Dendritic cell treated with granulocyte-macrophage colony-stimulating factor and Interleukin-4, amounts not matched to agents 40 ng/mL and 50 ng/mL, for 4 days (primary cell): ENCODE data around the gene ARSJ.
"Not testable (repeated sequence)": the region's sequence is repeated elsewhere in the genome, so short reads cannot be mapped to it uniquely, and the experiment has no call there.

Source experiments
- H3K27ac Mint-ChIP-seq: one replicate; pipeline ENCODE4 v1.8.0; 2022; ENCODE audit warnings: mild to moderate bottlenecking, mixed read lengths
- H3K27me3 Mint-ChIP-seq: one replicate; pipeline ENCODE4 v1.8.0; 2022; ENCODE audit warnings: mild to moderate bottlenecking, mixed read lengths
- H3K36me3 Mint-ChIP-seq: one replicate; pipeline ENCODE4 v1.8.0; 2022; ENCODE audit warnings: low read depth, mixed read lengths
- H3K4me1 Mint-ChIP-seq: one replicate; pipeline ENCODE4 v1.8.0; 2022; ENCODE audit warnings: low read depth, mixed read lengths
- H3K4me3 Mint-ChIP-seq: one replicate; pipeline ENCODE4 v1.8.0; 2022; ENCODE audit warnings: mild to moderate bottlenecking, moderate library complexity, mixed read lengths
- H3K9me3 Mint-ChIP-seq: one replicate; pipeline ENCODE4 v1.8.0; 2022; ENCODE audit warnings: mixed read lengths
- intact Hi-C: fragments of 100-400 bp; cut with micrococcal nuclease; formaldehyde crosslinking; loops from one replicate; pipeline ENCODE4 v1.15.0; 2022

ARSJ gene

DNA sequence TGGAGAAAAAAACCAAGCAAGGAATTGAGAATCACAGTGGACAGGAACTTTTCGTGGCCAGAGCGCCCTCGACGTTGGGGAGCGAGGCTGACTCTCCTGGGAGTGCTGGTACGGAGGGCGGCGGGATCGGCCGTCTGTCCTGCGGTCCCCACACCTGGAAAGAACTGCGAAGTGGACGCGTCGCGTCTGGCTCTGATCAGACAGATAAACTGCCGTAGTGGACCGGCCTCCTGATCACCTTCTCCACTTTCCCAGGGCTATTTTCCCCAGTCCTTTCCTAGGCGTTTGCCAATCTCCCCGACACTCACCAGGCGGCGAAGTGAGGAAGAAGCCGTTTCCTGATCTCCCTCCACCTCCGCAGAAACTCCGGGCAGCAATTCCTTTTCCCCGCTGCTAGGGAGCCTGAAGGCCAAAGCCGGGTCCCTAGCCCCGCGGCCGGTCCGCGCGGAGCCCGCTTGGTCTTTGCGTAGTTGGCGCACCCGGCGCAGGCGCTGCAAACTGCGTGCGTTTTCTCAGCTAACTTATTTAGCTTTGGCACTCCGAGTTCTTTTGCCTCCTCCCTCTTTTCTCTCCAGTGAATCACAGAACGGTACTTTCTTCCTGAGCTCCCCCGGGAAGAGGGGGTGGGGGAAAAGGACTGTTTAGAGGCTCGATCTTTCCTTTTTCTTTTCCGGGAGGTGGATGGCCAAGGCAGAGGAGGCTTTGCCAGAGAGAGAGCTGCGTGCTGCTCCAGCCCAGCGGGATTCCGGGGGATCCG, at the start of gene ARSJ:
Gene ARSJ, minus strand, starts transcription at position 500 of the 757 bp plus-strand sequence. CDS start 813 bp downstream, outside the sequence.
- H3K4me1 Mint-ChIP-seq = peaks cover 15% of the 10 kb centered on the region
- peaks cover 53% of the 10 kb centered on the region for H3K27me3 Mint-ChIP-seq
- H3K4me3 Mint-ChIP-seq = peak within 1 kb of the TSS; percentile 51
- peaks cover 2% of the 10 kb centered on the region for H3K9me3 Mint-ChIP-seq
- intact Hi-C loops = no loop called here
- no peak within 1 kb of the TSS for H3K27ac Mint-ChIP-seq
- no peaks in the 10 kb centered on the region for H3K36me3 Mint-ChIP-seq

GRCh38 chr4:114028071-114028470, 48.6 kb upstream of the ARSJ start:
- intact Hi-C loops = no loop called here
- no peaks in the 10 kb centered on the region for H3K9me3 Mint-ChIP-seq
- H3K27me3 Mint-ChIP-seq = no peaks in the 10 kb centered on the region
- no peak overlapping the region for H3K27ac Mint-ChIP-seq
- peaks cover 2% of the 10 kb centered on the region for H3K4me1 Mint-ChIP-seq
- no peaks in the 10 kb centered on the region for H3K36me3 Mint-ChIP-seq
- no peak overlapping the region for H3K4me3 Mint-ChIP-seq

DNA sequence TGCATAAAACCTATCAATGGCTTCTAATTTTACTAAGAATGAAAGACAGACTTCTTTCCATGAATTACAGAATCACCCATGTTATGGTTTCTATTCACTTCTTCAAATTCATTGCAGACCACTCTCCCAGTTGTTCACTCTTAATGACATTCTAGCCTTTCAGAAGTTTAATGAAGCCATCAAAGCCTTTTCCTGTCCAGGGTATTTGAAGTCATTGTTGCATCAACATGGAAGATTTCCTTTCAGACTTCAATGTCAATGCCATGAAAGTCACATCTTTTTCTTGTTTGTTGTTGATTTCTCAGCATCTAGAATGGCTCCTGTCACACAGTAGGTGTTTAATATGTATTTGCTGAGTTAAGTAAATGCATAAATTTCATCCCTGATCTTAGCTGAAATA, 48.1 kb upstream of the ARSJ start:
- intact Hi-C loops = no loop called here
- Mint-ChIP-seq H3K27me3 (no peaks in the 10 kb centered on the region), H3K4me1 (peaks cover 6% of the 10 kb centered on the region), H3K4me3 (no peak overlapping the region), H3K27ac (no peak overlapping the region), H3K36me3 (no peaks in the 10 kb centered on the region), H3K9me3 (no peaks in the 10 kb centered on the region)

- Mint-ChIP-seq H3K9me3 (no peaks in the 10 kb centered on the region), H3K27me3 (no peaks in the 10 kb centered on the region), H3K4me1 (peaks cover 6% of the 10 kb centered on the region), H3K4me3 (no peak overlapping the region), H3K27ac (no peak overlapping the region), H3K36me3 (no peaks in the 10 kb centered on the region)
- intact Hi-C loops = no loop called here
These were observed 47.0 kb upstream of the ARSJ start for GRCh38 chr4:114026447-114026846.

DNA sequence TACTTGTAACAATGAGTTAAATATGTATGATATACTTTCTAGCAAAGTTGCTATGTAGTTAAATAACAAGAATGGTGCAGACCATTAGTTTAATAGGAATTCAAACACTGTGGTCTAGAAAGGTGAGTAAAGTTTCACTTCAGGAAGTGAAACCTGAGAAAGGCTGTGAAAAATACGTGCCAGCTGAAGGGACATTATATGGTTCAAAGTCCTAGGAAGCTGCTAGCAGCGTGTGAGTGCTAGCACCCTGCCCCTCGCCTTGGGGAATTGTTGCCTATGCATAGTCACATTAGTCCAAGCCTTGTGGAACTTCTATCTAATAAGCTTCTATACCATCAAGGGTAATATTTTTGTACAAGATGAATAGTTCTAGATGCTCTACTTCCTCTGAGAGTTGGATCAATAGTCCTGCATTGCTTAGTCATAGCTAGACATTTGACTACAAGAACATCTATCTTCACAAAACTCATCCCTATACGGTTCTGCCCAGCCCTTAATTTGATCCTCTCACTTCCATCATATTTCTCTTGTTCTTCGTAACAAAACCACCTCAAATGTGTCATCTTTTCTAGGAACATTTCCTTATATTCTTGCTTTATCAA, 45.8 kb upstream of the ARSJ start:
- H3K9me3 Mint-ChIP-seq = no peaks in the 10 kb centered on the region
- H3K4me1 Mint-ChIP-seq = peaks cover 6% of the 10 kb centered on the region
- intact Hi-C loops = no loop called here
- H3K27me3 Mint-ChIP-seq = no peaks in the 10 kb centered on the region
- no peaks in the 10 kb centered on the region for H3K36me3 Mint-ChIP-seq
- no peak overlapping the region for H3K27ac Mint-ChIP-seq
- H3K4me3 Mint-ChIP-seq = no peak overlapping the region

DNA sequence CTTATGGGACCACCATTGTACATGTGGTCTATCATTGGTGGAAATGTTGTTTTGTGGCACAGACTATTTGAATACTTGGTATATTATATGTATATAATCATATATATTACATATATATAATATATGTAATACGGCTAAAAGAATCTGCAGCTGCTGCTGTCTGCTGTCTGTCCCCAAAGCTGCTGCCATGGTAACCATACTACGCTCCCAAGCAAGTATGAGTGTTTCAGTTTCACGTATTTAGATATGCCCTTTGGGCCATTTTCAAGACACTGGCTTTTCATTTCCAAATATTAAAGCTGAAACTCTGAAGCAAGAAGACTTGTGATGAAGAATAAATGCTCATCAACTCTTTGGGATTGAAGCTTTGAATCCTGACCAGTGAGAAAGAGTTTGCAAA, 42.0 kb upstream of the ARSJ start:
- H3K27ac Mint-ChIP-seq = no peak overlapping the region
- H3K36me3 Mint-ChIP-seq = no peaks in the 10 kb centered on the region
- intact Hi-C loops = no loop called here
- no peak overlapping the region for H3K4me3 Mint-ChIP-seq
- no peaks in the 10 kb centered on the region for H3K27me3 Mint-ChIP-seq
- H3K9me3 Mint-ChIP-seq = no peaks in the 10 kb centered on the region
- peaks cover 6% of the 10 kb centered on the region for H3K4me1 Mint-ChIP-seq

- Mint-ChIP-seq H3K27me3 (no peaks in the 10 kb centered on the region), H3K4me1 (peaks cover 6% of the 10 kb centered on the region), H3K36me3 (no peaks in the 10 kb centered on the region), H3K4me3 (no peak overlapping the region), H3K27ac (no peak overlapping the region), H3K9me3 (no peaks in the 10 kb centered on the region)
- intact Hi-C loops = no loop called here
These were observed 40.5 kb upstream of the ARSJ start for GRCh38 chr4:114019969-114020358.

DNA sequence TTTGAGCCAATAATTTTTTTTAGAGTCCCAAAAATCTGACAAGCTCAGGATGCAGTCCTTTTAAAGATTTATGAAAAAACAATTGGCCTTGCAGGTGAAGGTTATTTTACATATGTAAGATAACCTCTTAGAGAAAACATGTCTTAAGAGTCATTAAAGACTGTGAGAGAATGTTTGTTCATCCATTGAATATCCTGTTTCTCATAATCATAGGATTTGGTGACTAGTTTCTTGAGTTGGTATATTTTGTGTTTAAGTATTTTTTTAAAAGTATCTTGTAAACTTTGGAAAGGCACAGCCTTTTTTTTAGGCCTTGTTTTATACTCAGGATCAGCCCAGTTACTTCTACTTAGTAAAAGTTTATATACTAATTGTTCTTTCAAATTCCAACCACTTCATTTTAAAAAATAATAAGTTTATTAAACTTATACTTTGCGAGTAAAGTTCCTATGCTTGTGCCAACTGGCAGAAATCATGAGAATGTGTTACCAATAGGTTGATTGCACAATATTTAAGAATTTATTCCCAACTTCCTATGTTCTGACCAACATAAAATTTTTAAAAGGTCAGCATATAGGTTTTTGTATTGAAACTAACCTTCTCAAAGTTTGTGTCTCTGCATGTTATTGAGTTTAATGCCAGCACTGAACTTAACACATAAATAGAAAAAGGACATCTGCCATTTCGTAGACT, 40.0 kb upstream of the ARSJ start:
- Mint-ChIP-seq H3K27me3 (no peaks in the 10 kb centered on the region), H3K27ac (no peak overlapping the region), H3K36me3 (no peaks in the 10 kb centered on the region), H3K9me3 (no peaks in the 10 kb centered on the region), H3K4me3 (no peak overlapping the region), H3K4me1 (peaks cover 6% of the 10 kb centered on the region)
- intact Hi-C loops = no loop called here

GRCh38 chr4:114017120-114017917, 37.9 kb upstream of the ARSJ start:
- intact Hi-C loops = no loop called here
- H3K27ac Mint-ChIP-seq = no peak overlapping the region
- H3K27me3 Mint-ChIP-seq = no peaks in the 10 kb centered on the region
- no peaks in the 10 kb centered on the region for H3K9me3 Mint-ChIP-seq
- H3K4me1 Mint-ChIP-seq = no peaks in the 10 kb centered on the region
- no peaks in the 10 kb centered on the region for H3K36me3 Mint-ChIP-seq
- no peak overlapping the region for H3K4me3 Mint-ChIP-seq

DNA sequence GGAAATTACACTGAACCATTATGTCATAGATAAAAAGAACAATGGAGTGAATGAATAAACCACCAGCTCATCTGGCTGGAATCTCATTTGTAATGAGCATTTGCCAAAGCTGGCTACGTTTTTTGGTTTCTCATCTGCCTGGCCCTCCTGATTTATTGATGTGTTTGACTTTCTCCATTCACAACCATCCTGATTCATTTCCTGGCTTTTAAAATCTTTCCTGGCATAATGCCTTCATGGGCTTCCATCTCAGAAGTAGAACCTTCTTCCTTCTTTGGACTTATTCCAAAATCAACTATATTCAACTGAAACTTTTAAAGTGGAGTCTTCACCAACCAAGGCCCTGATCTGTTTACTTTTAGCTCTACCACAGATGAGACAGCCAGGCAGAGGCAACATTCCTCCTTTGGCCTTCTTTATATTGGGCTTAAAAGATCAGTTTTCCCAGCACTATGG, 36.0 kb upstream of the ARSJ start:
- intact Hi-C loops = no loop called here
- H3K4me1 Mint-ChIP-seq = no peaks in the 10 kb centered on the region
- H3K4me3 Mint-ChIP-seq = no peak overlapping the region
- H3K27me3 Mint-ChIP-seq = no peaks in the 10 kb centered on the region
- no peak overlapping the region for H3K27ac Mint-ChIP-seq
- H3K36me3 Mint-ChIP-seq = no peaks in the 10 kb centered on the region
- H3K9me3 Mint-ChIP-seq = peaks cover 9% of the 10 kb centered on the region

DNA sequence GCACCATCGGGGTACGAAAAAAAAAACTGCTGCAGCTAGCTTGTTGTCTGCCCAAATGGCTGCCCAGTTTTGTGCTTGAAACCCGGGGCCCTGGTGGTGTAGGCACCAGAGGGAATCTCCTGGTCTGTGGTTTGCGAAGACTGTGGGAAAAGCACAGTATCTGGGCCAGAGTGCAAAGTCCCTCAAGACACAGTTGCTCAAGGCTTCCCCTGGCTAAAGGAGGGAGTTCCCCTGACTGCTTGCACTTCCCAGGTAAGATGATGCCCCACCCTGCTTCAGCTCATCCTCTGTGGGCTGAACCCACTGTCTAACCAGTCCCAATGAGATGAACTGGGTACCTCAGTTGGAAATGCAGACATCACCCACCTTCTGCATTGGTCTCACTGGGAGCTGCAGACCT, 33.8 kb upstream of the ARSJ start:
- H3K4me3 Mint-ChIP-seq, H3K27me3 Mint-ChIP-seq, H3K4me1 Mint-ChIP-seq, intact Hi-C loops, H3K27ac Mint-ChIP-seq, H3K36me3 Mint-ChIP-seq: not testable (repeated sequence)
- H3K9me3 Mint-ChIP-seq = peaks cover 15% of the 10 kb centered on the region

GRCh38 chr4:114012749-114013148, 33.3 kb upstream of the ARSJ start:
- Mint-ChIP-seq H3K27me3 (peaks cover 2% of the 10 kb centered on the region), H3K27ac (no peak overlapping the region), H3K4me3 (no peak overlapping the region), H3K4me1 (no peaks in the 10 kb centered on the region), H3K9me3 (peaks cover 15% of the 10 kb centered on the region), H3K36me3 (no peaks in the 10 kb centered on the region)
- intact Hi-C loops = no loop called here

GRCh38 chr4:114005569-114006442, 26.4 kb upstream of the ARSJ start:
- H3K36me3 Mint-ChIP-seq = no peaks in the 10 kb centered on the region
- intact Hi-C loops = no loop called here
- H3K4me3 Mint-ChIP-seq = no peak overlapping the region
- H3K9me3 Mint-ChIP-seq = peaks cover 6% of the 10 kb centered on the region
- H3K27ac Mint-ChIP-seq = no peak overlapping the region
- H3K27me3 Mint-ChIP-seq = peaks cover 5% of the 10 kb centered on the region
- no peaks in the 10 kb centered on the region for H3K4me1 Mint-ChIP-seq
